Fibroblast of skin of right biceps (primary cell): ENCODE measurements around the gene DERA.
"Not testable (repeated sequence)": the region's sequence is repeated elsewhere in the genome, so short reads cannot be mapped to it uniquely, and the experiment has no call there.

Experiments used
- DNase-seq: peaks from one replicate; pipeline ENCODE4 v3.0.0-alpha.2; 2013

The DERA gene

DNA sequence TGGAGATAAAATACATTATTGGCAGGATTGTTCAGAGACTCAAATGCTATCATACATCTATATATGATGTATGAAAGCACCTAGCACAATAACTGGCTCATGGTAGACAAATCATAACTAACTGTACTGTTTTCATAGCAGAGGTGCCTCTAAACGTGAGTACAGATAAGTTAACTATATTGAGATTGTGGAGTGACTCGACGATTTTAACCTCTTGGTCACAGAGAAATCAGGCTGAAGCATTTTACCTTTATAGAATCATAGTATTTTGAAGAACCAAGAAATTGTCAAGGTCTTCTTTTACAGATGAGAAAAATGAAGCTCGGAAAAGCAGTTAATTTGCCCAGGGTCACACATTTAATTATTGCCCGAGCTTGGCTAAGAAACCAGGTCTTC lies 666 bp upstream of the DERA start:
- no peak for DNase-seq

DNA sequence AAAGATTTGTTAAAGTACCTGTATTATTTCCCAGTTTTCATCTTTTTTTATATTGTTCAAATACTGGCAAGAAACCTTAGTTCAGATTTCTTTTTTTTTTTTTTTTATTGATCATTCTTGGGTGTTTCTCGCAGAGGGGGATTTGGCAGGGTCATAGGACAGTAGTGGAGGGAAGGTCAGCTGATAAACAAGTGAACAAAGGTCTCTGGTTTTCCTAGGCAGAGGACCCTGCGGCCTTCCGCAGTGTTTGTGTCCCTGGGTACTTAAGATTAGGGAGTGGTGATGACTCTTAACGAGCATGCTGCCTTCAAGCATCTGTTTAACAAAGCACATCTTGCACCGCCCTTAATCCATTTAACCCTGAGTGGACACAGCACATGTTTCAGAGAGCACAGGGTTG lies 799 bp downstream of the DERA start:
- not testable (repeated sequence) for DNase-seq

DNA sequence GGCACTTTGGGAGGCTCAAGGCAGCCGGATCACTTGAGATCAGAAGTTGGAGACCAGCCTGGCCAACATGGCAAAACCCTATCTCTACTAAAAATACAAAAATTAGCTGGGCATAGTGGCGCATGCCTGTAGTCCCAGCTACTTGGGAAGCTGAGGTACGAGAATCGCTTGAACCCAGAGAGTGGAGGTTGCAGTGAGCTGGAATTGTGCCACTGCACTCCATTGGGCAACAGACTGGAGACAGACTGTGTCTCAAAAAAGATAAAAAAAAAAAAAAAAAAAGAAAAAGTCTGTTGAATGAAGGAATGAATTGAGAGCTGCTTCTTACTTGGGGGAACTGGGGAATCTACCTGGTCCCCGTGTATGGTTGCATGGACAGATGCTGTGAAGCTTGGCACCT lies 3.0 kb downstream of the DERA start:
- not testable (repeated sequence) for DNase-seq

DNA sequence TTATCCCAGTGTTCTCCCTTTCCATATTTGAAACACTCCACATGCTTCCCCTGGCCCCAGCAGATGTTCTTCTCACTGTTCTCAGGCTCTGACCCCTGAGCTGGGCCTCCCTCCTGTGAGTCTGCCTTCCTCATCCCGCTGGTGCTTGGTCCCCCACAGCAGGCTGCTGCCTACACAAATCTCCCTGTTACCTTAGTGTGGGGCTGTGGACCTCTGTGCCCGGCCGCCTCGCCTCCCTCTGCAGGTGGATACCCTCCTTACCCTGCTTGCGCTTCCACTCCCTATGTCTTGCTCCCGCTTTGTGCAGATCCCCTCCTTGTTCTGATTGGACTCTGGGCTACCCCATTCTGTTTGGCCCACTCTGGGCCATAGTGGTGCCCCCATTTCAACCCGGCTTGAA lies 6.9 kb downstream of the DERA start:
- no peak for DNase-seq

DNA sequence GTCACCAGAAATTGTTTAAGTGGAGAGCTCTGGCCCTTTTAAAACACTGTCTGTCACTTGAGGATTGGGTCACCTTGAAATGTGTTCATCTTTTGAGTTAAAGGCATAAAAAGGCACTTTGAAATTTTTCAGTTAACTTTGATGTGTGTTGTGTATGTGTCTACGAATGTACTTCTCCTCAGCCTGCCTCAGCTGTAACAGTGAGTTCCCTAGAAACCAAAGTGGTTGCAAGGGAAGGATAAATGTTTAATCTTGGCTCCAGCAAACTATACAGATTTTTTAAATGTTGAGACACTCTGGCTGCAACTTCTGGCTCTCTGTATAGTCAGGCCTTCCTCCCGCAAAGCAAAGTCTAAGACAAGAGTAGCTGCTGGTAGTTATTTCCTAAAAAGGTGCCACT lies 8.3 kb downstream of the DERA start:
- no peak for DNase-seq

DNA sequence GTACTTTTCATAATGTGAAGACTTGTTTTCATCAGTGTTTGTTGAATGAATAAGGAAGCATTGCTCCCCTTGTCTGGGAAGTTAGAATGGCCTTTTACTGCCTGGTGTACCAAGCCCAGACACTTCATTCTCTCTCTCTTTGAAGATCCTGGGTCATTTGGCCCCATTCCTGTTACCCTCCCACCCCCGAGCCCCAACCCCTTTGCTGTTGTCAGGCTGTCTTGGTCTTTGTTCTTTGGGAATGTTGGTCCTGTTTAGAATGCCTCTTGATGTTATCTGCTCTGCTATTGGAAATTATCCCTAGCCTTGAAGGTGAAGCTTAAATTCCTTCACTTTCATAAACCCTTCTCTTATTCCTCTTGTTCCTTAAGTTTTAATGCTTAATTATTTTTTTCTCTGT lies 13.8 kb downstream of the DERA start:
- DNase-seq = no peak

DNA sequence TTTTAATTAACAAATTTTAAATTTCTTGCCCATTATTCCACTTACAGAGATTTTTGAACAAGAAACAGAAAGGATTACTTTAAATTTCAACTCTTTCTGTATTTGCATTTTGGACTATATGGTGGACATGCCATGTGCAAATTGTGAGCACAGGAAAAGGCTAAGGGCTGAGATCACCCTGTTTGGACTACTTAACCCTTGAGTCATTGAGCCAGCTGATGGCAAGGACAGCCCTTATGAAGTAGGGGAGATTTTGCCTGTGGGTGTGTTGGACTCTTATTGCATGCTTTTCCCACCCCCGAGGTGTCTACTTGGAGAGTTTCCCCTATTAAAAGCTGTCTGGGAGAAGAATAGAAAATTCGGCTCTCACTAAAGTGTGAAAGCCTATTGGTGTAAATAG lies 17.2 kb downstream of the DERA start:
- DNase-seq = peak; percentile 90

DNA sequence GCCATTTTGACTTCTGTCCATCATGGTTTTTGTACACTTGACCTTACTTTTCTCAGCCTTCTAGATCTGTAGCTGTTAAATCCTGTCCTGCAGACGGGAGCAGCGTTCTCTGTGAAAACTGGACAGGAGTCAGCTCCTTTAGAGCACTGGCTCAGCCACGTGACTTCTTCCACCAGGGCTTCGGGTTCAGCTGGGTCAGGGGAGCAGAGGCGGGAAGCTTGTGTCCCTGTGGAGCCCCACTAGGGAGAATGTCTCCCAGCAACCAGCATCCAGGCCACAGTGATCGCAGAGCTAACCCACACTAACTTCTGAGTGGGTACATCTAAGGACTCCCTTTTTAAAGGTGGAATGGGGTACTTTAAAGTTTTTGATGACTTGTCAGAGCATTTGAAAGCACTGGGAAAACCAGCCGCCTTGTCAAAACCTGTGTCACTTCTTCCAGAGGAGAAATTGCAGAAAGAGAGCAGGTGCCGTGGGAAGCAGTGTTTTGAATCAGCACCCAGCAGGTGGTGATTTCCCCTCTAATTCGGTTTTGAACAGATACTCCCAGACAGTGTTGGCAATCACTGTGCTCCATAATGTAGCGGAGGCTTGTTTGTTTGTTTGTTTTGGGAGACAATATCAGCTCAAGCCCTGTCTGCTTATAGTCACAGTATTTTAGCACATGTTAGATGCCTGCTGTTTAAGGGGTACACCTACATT lies 17.9 kb downstream of the DERA start:
- no peak for DNase-seq

DNA sequence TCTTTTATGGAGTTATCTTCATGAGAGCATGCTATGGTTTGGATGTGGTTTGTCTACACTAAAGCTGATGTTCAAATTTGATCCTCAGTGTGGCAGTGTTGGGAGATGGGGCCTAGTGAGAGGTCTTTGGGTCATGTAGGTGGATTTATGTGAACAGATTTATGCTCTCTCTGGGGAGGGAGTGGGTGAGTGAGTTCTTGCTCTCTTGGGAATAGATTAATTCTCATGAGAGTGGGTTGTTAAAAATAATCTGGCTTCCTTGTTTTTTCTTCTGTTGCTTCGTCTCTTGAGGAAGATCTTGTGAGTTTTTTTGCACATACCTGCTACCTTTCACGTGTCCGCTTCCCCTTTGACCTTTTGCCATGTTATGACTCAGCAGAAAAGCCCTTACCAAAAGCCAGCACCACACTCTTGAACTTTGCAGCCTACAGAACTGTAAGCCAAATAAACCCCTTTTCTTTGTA lies 20.5 kb downstream of the DERA start:
- peak; percentile 23 for DNase-seq

DNA sequence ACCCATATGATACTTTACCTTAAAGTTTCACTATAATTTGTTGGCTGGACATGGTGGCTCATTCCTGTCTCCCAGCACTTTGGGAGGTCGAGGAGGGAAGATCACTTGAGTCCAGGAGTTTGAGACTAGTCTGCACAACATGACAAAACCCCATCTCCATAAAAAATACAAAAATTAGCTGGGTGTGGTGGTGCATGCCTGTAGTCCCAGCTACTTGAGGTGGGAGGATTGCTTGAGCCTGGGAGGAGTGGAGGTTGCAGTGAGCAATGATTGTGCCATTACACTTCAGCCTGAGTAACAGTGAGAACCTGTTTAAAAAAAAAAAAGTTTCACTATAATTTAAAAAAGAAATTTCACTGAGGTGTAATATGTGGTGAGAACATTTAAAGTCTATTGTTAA lies 21.2 kb downstream of the DERA start:
- no peak for DNase-seq

DNA sequence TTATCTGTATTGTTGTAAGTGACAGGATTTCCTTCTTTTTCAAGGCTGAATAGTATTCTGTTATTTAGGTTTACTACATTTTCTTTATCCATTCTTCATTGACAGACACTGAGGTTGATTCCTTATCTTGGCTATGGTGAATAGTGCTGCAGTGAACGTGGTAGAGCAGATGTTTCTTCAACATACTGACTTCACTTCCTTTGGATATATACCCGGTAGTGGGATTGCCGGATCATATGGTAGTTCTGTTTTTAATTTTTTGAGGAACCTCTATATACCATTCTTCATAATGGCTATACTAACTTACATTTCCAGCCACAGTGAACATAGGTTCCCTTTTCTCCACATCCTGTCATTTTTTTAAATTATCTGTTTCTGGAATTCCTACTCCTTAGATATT lies 21.8 kb downstream of the DERA start:
- DNase-seq = no peak

DNA sequence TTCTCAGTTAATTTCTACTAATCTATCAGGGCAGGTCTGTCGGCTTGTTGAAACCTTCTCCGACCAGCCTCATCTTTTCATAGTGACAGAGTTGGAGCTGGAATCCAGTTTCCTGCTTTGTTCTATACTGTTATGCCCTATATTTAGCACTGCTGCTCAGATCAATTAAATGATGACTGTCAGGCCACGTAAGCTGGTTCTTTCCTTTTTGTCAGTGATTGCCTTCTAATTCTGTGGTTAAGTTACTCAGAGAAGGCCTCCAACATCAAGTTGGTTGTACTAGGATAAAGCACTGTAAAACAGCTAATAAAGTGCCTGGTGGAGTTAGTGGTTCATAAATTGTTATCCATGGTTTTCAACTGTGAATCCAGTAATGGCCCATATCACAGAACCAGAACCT lies 22.6 kb downstream of the DERA start:
- peak; percentile 67 for DNase-seq

DNA sequence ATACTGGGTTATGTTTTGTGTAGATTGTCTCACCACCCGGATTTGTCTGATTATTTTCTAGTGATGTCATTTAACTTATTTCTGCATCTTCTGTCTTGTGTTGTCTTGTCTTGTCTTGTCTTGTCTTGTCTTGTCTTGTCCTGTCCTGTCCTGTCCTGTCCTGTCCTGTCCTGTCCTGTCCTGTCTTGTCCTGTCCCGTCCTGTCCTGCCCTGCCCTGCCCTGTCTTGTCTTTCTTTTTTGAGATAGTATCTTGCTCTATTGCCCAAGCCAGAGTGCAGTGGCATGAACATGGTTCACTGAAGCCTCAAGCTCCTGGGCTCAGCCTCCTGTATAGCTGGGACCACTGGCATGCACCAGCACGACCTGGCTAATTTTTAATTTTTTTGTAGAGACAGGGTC lies 25.6 kb downstream of the DERA start:
- no peak for DNase-seq

DNA sequence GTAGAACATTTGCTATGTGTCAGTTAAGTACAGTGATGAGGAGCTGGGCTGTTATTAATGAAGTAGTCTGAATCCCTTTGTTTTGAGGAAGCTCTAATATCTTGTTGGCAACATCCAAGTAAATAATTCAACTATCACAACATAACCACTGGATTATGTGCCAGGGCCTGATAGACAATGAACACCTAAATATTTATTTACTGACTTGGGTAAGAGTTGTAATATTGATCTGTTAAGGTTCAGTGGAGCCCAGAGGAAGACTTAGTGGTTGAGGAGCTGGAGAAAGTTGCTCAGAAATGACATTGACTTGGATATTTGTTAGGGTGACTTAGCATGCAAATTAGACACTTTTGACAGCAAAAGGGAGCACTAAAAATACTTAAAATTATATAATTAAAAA lies 26.8 kb downstream of the DERA start:
- DNase-seq = no peak

DNA sequence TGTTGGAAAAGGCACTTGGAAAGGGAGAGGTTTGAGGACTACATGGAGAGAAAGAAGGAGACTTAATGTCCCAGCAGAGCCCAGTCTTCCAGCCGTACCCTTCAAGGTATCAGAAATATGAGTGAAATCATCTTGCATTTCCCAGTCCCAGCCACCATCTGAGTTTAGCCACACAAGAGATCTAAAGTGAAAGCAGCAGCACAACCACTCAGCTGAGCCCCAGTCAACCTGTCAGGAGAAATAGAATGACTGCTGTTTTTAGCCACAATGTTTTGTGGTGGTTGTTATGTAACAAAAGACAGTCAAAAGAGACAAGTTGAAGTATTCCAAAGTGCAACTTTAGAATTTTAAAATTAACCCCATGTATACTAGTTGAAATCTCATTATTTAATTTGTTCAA lies 28.0 kb downstream of the DERA start:
- no peak for DNase-seq

DNA sequence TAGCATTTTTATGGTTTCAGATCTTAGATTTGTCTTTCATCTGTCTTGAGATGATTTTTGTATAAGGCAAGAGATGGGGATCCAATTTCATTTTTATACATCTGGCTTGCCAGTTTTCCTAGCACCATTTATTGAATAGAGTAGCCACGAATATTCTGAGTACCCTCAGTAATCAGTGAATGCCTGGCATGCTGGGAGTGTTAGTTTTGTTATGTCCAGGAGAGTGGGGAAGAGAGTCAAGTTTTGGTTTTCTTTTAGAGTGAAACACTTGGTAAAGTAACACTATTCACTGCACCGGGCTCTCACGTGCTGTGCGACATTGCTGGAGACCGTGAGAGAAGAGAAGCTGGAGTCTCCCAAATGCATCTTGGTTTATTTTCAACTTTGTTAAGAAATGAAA lies 31.3 kb downstream of the DERA start:
- DNase-seq = no peak

DNA sequence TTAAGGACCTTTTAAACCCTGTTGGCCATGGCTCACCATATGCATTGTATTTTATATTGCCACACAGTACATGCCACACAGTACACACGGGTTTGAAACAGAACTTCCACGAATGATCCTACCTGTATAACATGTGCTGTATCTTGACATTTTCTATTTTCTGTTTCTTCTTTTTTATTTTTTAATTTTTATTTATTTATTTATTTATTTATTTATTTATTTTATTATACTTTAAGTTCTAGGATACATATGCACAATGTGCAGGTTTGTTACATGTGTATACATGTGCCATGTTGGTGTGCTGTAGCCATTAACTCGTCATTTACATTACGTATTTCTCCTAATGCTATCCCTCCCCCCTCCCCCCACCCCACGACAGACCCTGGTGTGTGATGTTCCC lies 32.4 kb downstream of the DERA start:
- not testable (repeated sequence) for DNase-seq

DNA sequence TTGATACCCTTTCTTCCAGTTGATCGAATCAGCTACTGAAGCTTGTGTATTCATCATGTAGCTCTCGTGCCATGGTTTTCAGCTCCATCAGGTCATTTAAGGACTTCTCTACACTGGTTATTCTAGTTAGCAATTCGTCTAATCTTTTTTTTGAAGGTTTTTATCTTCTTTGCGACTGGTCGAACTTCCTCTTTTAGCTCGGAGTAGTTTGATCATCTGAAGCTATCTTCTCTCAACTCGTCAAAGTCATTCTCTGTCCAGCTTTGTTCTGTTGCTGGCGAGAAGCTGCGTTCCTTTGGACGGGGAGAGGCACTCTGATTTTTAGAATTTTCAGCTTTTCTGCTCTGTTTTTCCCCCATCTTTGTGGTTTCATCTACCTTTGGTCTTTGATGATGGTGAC lies 37.3 kb downstream of the DERA start:
- DNase-seq = not testable (repeated sequence)

DNA sequence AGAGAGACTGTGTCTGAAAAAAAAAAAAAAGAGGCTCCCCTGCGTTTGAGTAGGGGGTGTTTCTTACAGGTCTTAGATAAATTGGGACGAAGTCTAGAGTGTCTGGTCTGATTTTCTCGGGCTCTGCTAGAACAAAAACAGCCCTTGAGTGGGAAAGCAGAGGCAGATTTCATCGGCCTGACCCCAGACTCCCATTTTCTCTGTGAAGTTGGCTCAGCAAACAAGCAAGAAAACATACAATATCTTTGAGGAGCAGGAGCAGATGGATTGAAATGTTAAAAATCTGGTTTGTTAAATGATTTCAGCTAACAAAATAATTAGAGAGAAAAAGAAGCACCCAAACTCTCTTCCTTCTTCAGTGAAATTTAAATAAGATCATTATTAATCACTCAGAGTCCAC lies 44.1 kb downstream of the DERA start:
- DNase-seq = no peak

DNA sequence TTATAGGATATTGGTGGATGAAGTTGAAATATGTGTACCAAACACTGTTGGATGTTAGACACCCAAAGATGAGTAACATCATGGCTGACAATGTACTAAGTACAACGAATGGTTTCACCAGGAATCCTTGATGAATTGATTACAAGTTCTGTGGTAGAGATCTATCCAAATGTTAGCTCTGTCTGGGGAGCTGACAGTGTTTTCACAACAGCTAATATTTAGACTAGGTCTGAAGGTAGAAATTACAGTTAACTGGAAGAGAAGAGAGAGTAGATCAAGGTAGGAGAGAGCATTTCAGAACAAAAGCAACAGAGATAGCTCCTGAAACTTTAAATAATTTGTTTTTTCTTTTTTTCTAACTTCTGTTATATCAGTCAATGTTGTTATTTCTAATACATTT lies 44.9 kb downstream of the DERA start:
- DNase-seq = no peak

DNA sequence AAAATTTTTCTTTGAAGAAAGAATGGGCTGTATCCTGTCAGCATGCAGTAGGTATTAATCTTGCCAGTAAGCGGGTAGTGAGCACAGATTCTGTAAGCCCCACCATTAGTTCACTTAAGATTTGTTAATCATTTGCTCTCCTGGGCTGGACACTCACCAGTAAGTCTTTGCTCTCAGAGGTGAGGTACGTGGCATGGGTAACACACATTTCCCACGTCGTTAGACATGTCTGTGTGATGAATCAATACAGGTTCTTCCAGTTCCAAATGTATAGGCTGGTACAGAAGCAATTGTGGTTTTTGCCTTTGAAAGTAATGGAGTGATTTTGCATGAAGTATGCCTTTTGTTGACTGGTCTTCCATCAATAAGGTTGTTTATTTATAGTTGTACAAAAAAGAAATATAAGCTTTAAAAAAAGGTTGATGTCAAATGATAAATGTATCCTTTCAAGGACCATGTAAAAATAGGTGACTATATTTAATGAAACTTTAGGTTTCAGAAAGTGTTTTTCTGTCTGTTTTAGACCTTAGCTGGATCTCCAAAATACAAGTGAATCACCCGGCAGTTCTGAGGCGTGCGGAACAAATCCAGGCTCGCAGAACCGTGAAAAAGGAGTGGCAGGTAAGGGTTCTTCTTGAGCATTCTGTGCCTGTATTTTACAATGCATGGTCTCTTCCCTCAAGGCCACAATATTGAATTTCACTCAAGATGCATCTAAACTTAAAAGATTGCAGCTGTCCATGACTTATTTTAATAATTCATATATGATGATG lies 45.5 kb downstream of the DERA start:
- DNase-seq = no peak

DNA sequence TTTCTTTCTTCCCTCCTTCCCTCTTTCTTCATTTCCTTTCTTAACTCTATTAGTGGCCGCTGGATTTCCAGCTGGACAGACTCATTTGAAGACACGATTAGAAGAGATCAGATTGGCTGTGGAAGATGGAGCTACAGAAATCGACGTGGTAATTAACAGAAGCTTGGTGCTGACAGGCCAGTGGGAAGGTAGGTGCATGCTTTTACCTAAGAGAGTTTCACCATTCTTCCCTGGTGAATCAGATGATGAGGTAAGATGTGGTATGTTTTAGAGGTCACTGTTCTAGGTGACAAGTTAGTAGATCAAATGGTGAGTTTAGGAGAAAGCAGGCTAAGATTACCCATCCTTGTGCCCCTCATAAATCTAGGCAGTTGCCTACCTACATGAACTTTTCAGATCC lies 51.6 kb downstream of the DERA start:
- peak; percentile 20 for DNase-seq

DNA sequence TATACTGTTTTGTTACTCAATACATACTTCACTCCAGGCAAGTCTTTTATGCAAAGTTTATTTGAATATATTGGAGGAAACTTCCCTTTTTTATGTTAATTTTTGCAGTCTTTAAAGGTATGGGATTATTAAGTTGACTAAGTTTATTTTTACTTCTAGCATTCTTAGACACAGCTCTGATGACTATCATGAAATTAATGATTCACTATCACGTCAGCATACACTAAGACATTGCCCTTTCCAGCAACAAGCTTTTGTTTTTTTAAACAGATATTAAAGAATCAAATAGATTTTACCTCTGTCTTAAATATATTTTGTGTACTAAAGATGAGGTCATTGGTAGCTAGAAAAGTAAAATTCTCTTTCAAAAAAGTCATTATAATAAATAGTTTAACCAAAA lies 52.1 kb downstream of the DERA start:
- peak; percentile 43 for DNase-seq

DNA sequence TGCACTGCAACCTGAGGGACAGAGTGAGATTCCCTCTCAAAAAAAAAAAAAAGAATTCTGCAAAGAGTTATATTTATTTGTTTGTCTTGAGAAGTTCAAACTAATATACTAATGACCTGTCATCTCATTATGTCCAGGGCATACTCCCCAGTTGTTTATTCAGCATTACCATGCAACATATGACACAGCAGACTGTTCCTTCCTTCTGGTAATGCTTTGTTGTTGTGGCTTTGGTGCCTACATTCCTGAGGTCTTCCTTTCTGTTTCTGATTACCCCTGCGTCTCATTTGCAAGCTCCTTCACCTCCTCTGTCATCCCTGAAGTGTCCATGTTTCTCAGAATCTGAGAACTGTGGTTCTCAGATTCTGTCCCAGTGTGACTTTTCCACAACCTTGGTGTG lies 55.3 kb downstream of the DERA start:
- peak; percentile 77 for DNase-seq

DNA sequence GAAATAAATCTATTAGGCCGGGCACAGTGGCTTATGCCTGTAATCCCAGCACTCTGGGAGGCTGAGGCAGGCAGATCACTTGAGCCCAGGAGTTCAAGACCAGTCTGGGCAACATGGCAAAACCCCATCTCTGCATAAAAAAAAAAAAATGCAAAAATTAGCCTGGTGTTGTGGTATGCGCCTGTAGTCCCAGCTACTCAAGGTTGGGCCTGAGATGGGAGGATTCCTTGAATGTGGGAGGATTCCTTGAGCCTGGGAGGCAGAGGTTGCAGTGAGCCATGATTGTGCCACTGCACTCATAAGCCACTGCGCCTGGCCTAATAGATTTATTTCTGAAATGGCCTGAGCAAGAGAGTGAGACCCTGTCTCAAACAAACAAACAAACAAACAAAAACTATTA lies 55.9 kb downstream of the DERA start:
- not testable (repeated sequence) for DNase-seq
